Measurements from ENCODE around the gene CFAP46.

DNA sequence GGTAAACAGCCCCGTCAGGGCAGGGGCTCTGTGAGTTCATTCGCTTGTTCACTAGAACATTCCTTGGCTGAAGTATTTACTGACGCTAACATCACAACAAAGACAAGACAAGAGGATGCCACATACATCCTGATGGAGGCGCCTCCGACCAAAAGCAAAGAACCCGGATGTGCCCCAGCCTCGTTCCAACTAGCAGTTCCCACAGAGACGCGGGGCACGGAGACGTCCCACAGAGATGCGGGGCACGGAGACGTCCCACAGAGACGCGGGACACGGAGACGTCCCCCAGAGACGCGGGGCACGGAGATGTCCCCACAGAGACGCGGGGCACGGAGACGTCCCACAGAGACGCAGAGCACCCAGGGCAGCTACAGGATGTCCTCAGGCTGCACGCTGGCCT, 35.4 kb upstream of the CFAP46 start:
- TF ChIP-seq GABPA (IDR thresholded peaks at IDR 0.05; ENCODE audit: borderline replicate concordance, insufficient read depth, low read length), result no peak
- no peak for TF ChIP-seq EZH2 (IDR thresholded peaks at IDR 0.05; ENCODE audit: low read depth, low read length, severe bottlenecking)
- TF ChIP-seq, protein P1, sequence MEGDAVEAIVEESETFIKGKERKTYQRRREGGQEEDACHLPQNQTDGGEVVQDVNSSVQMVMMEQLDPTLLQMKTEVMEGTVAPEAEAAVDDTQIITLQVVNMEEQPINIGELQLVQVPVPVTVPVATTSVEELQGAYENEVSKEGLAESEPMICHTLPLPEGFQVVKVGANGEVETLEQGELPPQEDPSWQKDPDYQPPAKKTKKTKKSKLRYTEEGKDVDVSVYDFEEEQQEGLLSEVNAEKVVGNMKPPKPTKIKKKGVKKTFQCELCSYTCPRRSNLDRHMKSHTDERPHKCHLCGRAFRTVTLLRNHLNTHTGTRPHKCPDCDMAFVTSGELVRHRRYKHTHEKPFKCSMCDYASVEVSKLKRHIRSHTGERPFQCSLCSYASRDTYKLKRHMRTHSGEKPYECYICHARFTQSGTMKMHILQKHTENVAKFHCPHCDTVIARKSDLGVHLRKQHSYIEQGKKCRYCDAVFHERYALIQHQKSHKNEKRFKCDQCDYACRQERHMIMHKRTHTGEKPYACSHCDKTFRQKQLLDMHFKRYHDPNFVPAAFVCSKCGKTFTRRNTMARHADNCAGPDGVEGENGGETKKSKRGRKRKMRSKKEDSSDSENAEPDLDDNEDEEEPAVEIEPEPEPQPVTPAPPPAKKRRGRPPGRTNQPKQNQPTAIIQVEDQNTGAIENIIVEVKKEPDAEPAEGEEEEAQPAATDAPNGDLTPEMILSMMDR (IDR thresholded peaks at IDR 0.05; ENCODE audit: control extremely low read depth in 1 of 3, insufficient read depth in 1 of 3, low read depth in 1 of 3, low read length in 3 of 3), result peak in 1 of 3 experiments; percentile 11; a peak in 1 of 4 replicates
